Stimulated activated CD8-positive, alpha-beta memory T cell treated with anti-CD3 and anti-CD28 coated beads, Interleukin-12 subunit alpha, Interleukin-12 subunit beta, amount 100 ng/mL, for 24 hours (primary cell): Measurements from ENCODE around the gene SOST.

Experiments used
- DNase-seq: peaks from one replicate; pipeline ENCODE4 v3.0.0-alpha.2; 2020; ENCODE audit errors: extremely low read depth

SOST gene

DNA sequence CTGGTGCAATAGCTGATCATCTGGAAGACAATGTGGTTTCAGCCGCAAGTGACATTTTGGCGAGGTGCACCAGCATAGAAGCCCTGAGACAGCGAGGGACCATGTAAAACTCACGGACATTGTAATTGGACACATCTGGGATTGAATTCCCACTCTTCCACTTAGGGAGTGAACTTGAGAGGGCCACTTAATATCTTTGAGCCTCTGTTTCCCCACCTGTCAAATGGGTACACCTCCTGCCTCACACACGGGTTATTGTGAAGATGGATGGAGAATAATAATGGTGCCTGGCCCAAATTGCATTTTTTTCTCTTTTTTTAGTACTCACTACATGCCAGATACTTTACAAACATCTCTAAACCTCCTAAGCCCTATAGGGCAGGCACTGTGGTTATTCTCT is 51.4 kb downstream of the SOST start:
- DNase-seq = no peak

DNA sequence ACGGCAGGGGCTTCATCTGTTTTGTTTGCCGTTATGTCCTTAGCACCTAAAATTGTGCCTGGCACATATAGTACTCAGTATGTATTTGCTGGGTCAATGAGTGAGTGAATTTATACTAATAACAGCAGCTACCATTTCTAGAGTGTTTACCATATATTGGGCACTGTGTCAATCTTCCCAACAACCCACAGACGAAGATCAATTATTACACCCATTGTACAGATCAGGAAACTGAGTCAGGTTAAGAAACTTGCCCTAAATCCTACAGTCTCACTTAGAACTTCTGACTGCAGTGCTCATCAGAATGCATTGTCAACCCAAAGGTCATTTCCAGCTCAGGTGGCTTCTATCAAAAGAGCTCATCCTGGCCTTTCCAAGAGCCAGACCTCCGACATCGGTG is 52.4 kb downstream of the SOST start:
- no peak for DNase-seq
